Osteocyte (in vitro differentiated cells): ENCODE results near the gene BCO1. TPM values are rescaled to one million over a fixed set of nuclear protein-coding genes. Genes with fewer than 3 reads are reported as not detected.
A peak's percentile ranks its signal among the peaks of the same experiment; 100 is the strongest.

Experiments
- DNase-seq: peaks from one replicate; pipeline ENCODE4 v3.0.0; 2021; ENCODE audit warnings: mixed read lengths; ENCODE audit not compliant: unreplicated experiment; ENCODE audit errors: extremely low spot score
- H3K27ac Mint-ChIP-seq: one replicate; pipeline ENCODE4 v1.8.0; 2021; ENCODE audit warnings: mild to moderate bottlenecking, mixed read lengths; ENCODE audit not compliant: unreplicated experiment
- H3K27me3 Mint-ChIP-seq: one replicate; pipeline ENCODE4 v1.8.0; 2021; ENCODE audit warnings: mixed read lengths; ENCODE audit not compliant: unreplicated experiment
- H3K36me3 Mint-ChIP-seq: one replicate; pipeline ENCODE4 v1.8.0; 2021; ENCODE audit warnings: mixed read lengths; ENCODE audit not compliant: unreplicated experiment
- H3K4me1 Mint-ChIP-seq: one replicate; pipeline ENCODE4 v1.8.0; 2021; ENCODE audit warnings: mixed read lengths; ENCODE audit not compliant: unreplicated experiment
- H3K4me3 Mint-ChIP-seq: one replicate; pipeline ENCODE4 v1.8.0; 2021; ENCODE audit warnings: mild to moderate bottlenecking, moderate library complexity, mixed read lengths; ENCODE audit not compliant: unreplicated experiment
- H3K9me3 Mint-ChIP-seq: one replicate; pipeline ENCODE4 v1.8.0; 2021; ENCODE audit warnings: mixed read lengths; ENCODE audit not compliant: unreplicated experiment
- CTCF ChIP-seq: fragments of 200-600 bp; sonication (generic); IDR thresholded peaks from 2 replicates; pipeline ENCODE4 v1.5.0; 2021; ENCODE audit warnings: antibody characterized with exemption, mild to moderate bottlenecking, moderate library complexity
- total RNA-seq: library from RNA; stranded (reverse); gene quantifications from 2 replicates; pipeline ENCODE4 v1.2.1, GENCODE V29; 2021

Gene BCO1
- total RNA-seq, 1 donor from 2014 or later = not detected

GRCh38 chr16:81198635-81199034, 39.9 kb upstream of the BCO1 start:
- no peaks in the 10 kb centered on the region for H3K36me3 Mint-ChIP-seq
- no peak for DNase-seq
- H3K4me1 Mint-ChIP-seq = no peaks in the 10 kb centered on the region
- no peak for TF ChIP-seq CTCF
- peaks cover 20% of the 10 kb centered on the region for H3K27me3 Mint-ChIP-seq
- H3K9me3 Mint-ChIP-seq = no peaks in the 10 kb centered on the region
- H3K27ac Mint-ChIP-seq = no peak overlapping the region
- H3K4me3 Mint-ChIP-seq = no peak overlapping the region

GRCh38 chr16:81201267-81201666, 37.2 kb upstream of the BCO1 start:
- no peak for DNase-seq
- H3K36me3 Mint-ChIP-seq = no peaks in the 10 kb centered on the region
- TF ChIP-seq CTCF = no peak
- no peak overlapping the region for H3K27ac Mint-ChIP-seq
- H3K9me3 Mint-ChIP-seq = no peaks in the 10 kb centered on the region
- H3K4me1 Mint-ChIP-seq = peaks cover 3% of the 10 kb centered on the region
- no peak overlapping the region for H3K4me3 Mint-ChIP-seq
- peaks cover 26% of the 10 kb centered on the region for H3K27me3 Mint-ChIP-seq

- Mint-ChIP-seq H3K4me3 (no peak overlapping the region), H3K27me3 (peaks cover 33% of the 10 kb centered on the region), H3K4me1 (peaks cover 3% of the 10 kb centered on the region), H3K36me3 (no peaks in the 10 kb centered on the region), H3K9me3 (no peaks in the 10 kb centered on the region), H3K27ac (no peak overlapping the region)
- TF ChIP-seq CTCF = peak; percentile 74
- no peak for DNase-seq
Measured at GRCh38 chr16:81204798-81205680, 33.5 kb upstream of the BCO1 start.

- H3K4me3 Mint-ChIP-seq = no peak overlapping the region
- DNase-seq = no peak
- H3K9me3 Mint-ChIP-seq = no peaks in the 10 kb centered on the region
- H3K4me1 Mint-ChIP-seq = peaks cover 3% of the 10 kb centered on the region
- no peak overlapping the region for H3K27ac Mint-ChIP-seq
- no peak for TF ChIP-seq CTCF
- peaks cover 38% of the 10 kb centered on the region for H3K27me3 Mint-ChIP-seq
- no peaks in the 10 kb centered on the region for H3K36me3 Mint-ChIP-seq
Measured at GRCh38 chr16:81207076-81207475, 31.4 kb upstream of the BCO1 start.

- Mint-ChIP-seq H3K27me3 (peaks cover 29% of the 10 kb centered on the region), H3K27ac (no peak overlapping the region), H3K36me3 (no peaks in the 10 kb centered on the region), H3K4me3 (no peak overlapping the region), H3K9me3 (no peaks in the 10 kb centered on the region), H3K4me1 (no peaks in the 10 kb centered on the region)
- TF ChIP-seq CTCF = no peak
- no peak for DNase-seq
Measured at GRCh38 chr16:81210807-81211206, 27.7 kb upstream of the BCO1 start.
